Measurements from ENCODE around the gene ANO7. TPM values are rescaled to one million over a fixed set of nuclear protein-coding genes. Genes with fewer than 3 reads are reported as not detected.

ANO7 gene
- total and polyA plus RNA-seq, 2 donors (not counting 1 experiment from before 2014, with no cell fraction given), result 0.64 to 1.8 TPM

DNA sequence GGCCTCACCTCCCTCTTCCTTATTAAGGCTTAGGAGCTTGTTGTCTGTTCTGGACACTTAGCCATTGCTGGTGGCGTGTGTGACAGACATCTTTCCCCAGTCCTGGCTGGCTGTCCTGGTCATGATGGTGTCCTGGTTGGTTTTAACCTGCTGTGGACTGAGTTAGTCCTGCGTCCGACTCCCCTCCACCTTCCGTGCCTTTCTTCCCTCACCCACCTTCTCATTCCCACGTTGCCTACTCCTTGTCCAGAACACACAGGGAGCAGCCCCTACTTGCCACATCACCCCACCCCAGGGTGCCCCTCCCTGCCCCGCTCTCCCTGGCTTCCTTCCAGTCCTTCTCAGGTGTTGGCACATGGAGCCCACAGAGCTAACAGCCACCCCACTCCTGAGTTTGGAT lies 9.5 kb downstream of the ANO7 start:
- H4K20me1 ChIP-seq (ENCODE audit: control insufficient read depth, insufficient read depth, low read length, poor library complexity, severe bottlenecking), result no peaks in the 10 kb centered on the region
- no peak overlapping the region for H3K27ac Mint-ChIP-seq
- intact Hi-C loops (cut with micrococcal nuclease), result no loop called here
- TF ChIP-seq, protein P1, sequence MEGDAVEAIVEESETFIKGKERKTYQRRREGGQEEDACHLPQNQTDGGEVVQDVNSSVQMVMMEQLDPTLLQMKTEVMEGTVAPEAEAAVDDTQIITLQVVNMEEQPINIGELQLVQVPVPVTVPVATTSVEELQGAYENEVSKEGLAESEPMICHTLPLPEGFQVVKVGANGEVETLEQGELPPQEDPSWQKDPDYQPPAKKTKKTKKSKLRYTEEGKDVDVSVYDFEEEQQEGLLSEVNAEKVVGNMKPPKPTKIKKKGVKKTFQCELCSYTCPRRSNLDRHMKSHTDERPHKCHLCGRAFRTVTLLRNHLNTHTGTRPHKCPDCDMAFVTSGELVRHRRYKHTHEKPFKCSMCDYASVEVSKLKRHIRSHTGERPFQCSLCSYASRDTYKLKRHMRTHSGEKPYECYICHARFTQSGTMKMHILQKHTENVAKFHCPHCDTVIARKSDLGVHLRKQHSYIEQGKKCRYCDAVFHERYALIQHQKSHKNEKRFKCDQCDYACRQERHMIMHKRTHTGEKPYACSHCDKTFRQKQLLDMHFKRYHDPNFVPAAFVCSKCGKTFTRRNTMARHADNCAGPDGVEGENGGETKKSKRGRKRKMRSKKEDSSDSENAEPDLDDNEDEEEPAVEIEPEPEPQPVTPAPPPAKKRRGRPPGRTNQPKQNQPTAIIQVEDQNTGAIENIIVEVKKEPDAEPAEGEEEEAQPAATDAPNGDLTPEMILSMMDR (IDR thresholded peaks at IDR 0.05), result no peak
- no peak for TF ChIP-seq EZH2 (IDR thresholded peaks at IDR 0.05; ENCODE audit: borderline replicate concordance, insufficient read depth, low read depth, low read length, poor library complexity, severe bottlenecking)
- no peak overlapping the region for H3K9ac ChIP-seq (ENCODE audit: low read length)
- no peaks in the 10 kb centered on the region for H3K27me3 Mint-ChIP-seq
- H3K4me3 Mint-ChIP-seq, result no peak overlapping the region
- H3K9me3 ChIP-seq (ENCODE audit: control extremely low read depth in 1 of 3, control insufficient read depth in 2 of 3, insufficient read depth in 1 of 3, low read length in 2 of 3), result no peaks in the 10 kb centered on the region
- H3K4me3 ChIP-seq (ENCODE audit: control extremely low read depth in 1 of 5, extremely low read depth in 1 of 5, insufficient read depth in 1 of 5, low read depth in 2 of 5, low read length in 4 of 5), result no peak overlapping the region
- H3K27ac ChIP-seq (ENCODE audit: low read length in 2 of 2), result no peak overlapping the region
- H3K4me2 ChIP-seq (replicated peaks; ENCODE audit: low read depth, low read length, poor library complexity, severe bottlenecking), result no peak overlapping the region
- no peak for ATAC-seq (ENCODE audit: low read depth)
- 85% methylated on average over 5 of the region's 6 CpGs for WGBS (ENCODE audit: insufficient coverage)
- ChIA-PET CTCF (no interaction called here), POLR2A (no interaction called here)
- no peak for DNase-seq
- no peak overlapping the region for H2AFZ ChIP-seq (ENCODE audit: insufficient read depth, low read depth, low read length, poor library complexity, severe bottlenecking)
- H3K4me1 Mint-ChIP-seq, result no peaks in the 10 kb centered on the region
- no peaks in the 10 kb centered on the region for H3K79me2 ChIP-seq (ENCODE audit: control insufficient read depth, insufficient read depth, low read length)
- H3K9me3 Mint-ChIP-seq (ENCODE audit: insufficient read depth), result no peaks in the 10 kb centered on the region
- H3K4me1 ChIP-seq (ENCODE audit: control insufficient read depth in 2 of 2, insufficient read depth in 2 of 2, low read length in 2 of 2), result no peaks in the 10 kb centered on the region
- H3K27me3 ChIP-seq (replicated peaks in 1 of 4; ENCODE audit: control extremely low read depth in 1 of 4, control insufficient read depth in 3 of 4, insufficient read depth in 4 of 4, low read length in 3 of 4), result no peaks in the 10 kb centered on the region
- no peaks in the 10 kb centered on the region for H3K36me3 ChIP-seq (replicated peaks in 1 of 2; ENCODE audit: control extremely low read depth in 1 of 2, control insufficient read depth in 1 of 2, extremely low read depth in 1 of 2, insufficient read depth in 2 of 2, low read length in 1 of 2)

- TF ChIP-seq EZH2 (IDR thresholded peaks at IDR 0.05; ENCODE audit: borderline replicate concordance, insufficient read depth, low read depth, low read length, poor library complexity, severe bottlenecking), result no peak
- TF ChIP-seq, protein P1 (IDR thresholded peaks at IDR 0.05), result no peak
- Histone ChIP-seq H3K27ac (ENCODE audit: low read length in 2 of 2) (no peak overlapping the region), H3K4me3 (ENCODE audit: control extremely low read depth in 1 of 5, extremely low read depth in 1 of 5, insufficient read depth in 1 of 5, low read depth in 2 of 5, low read length in 4 of 5) (no peak overlapping the region), H4K20me1 (ENCODE audit: control insufficient read depth, insufficient read depth, low read length, poor library complexity, severe bottlenecking) (no peaks in the 10 kb centered on the region), H2AFZ (ENCODE audit: insufficient read depth, low read depth, low read length, poor library complexity, severe bottlenecking) (no peak overlapping the region), H3K36me3 (replicated peaks in 1 of 2; ENCODE audit: control extremely low read depth in 1 of 2, control insufficient read depth in 1 of 2, extremely low read depth in 1 of 2, insufficient read depth in 2 of 2, low read length in 1 of 2) (no peaks in the 10 kb centered on the region), H3K4me1 (ENCODE audit: control insufficient read depth in 2 of 2, insufficient read depth in 2 of 2, low read length in 2 of 2) (no peaks in the 10 kb centered on the region), H3K9ac (ENCODE audit: low read length) (no peak overlapping the region), H3K79me2 (ENCODE audit: control insufficient read depth, insufficient read depth, low read length) (no peaks in the 10 kb centered on the region), H3K27me3 (replicated peaks in 1 of 4; ENCODE audit: control extremely low read depth in 1 of 4, control insufficient read depth in 3 of 4, insufficient read depth in 4 of 4, low read length in 3 of 4) (no peaks in the 10 kb centered on the region), H3K9me3 (ENCODE audit: control extremely low read depth in 1 of 3, control insufficient read depth in 2 of 3, insufficient read depth in 1 of 3, low read length in 2 of 3) (no peaks in the 10 kb centered on the region), H3K4me2 (replicated peaks; ENCODE audit: low read depth, low read length, poor library complexity, severe bottlenecking) (no peak overlapping the region)
- POLR2A ChIA-PET, result no interaction called here
- intact Hi-C loops (cut with micrococcal nuclease), result no loop called here
- no peak for ATAC-seq (ENCODE audit: low read depth)
- Mint-ChIP-seq H3K4me1 (no peaks in the 10 kb centered on the region), H3K9me3 (ENCODE audit: insufficient read depth) (no peaks in the 10 kb centered on the region), H3K27ac (no peak overlapping the region), H3K4me3 (no peak overlapping the region), H3K27me3 (no peaks in the 10 kb centered on the region)
- DNase-seq, result no peak
- 87% methylated on average over 27 of the region's 27 CpGs for WGBS (ENCODE audit: insufficient coverage)
- CTCF ChIA-PET, result no interaction called here
Observed at GRCh38 chr2:241198381-241199279, 10.2 kb downstream of the ANO7 start.

Data from B cell (primary cell).